Breast epithelium (tissue), 3 donors: ENCODE measurements around the gene ATP9A.

Experiments
- POLR2A ChIP-seq: fragments of 450-650 bp; IDR thresholded peaks from one replicate; pipeline ENCODE4 v1.6.1; 2016; ENCODE audit warnings: antibody characterized with exemption, mild to moderate bottlenecking, moderate library complexity
- TF ChIP-seq, protein P1 (sequence below), 3 donors: fragments of 450-650 bp; IDR thresholded peaks; one replicate each; pipeline ENCODE4 v1.5.1; 2016 to 2017; ENCODE audit warnings: antibody characterized with exemption in 3 of 3, mild to moderate bottlenecking in 3 of 3, moderate library complexity in 3 of 3

DNA sequence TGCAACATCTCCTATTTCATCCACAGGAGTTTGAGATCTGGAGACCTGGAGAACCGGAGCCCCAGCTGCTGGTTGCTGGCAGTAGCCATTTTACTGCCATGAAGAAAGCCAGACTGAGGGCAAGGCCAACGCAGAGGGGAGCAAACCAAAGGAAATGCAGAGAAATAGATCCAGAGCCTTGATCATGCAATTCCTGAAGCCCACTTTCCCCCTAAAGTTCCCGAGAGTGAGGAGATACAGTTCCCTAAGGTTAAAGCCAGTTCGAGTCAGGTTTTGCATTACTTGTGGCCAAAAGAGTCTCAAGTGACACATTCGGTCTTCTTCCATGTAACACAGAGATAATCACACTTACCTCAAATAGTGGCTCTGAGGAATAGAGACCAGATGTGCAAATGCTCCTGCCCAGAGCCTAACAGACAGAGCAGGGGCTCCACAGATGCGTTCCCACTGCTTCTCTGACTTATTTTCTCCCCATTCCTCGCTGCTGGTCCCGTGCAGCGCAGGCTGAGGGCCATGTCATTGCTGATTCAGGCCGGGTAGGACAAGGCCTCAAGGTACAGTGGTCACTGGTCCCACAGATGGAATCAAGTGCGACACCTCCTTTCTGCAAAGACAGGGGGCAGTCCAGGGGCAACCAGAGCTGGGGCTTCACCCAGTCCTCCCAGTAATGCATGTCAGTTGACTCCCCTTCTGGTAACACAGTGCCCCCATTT is 190.6 kb downstream of the ATP9A start:
- TF ChIP-seq, protein P1, sequence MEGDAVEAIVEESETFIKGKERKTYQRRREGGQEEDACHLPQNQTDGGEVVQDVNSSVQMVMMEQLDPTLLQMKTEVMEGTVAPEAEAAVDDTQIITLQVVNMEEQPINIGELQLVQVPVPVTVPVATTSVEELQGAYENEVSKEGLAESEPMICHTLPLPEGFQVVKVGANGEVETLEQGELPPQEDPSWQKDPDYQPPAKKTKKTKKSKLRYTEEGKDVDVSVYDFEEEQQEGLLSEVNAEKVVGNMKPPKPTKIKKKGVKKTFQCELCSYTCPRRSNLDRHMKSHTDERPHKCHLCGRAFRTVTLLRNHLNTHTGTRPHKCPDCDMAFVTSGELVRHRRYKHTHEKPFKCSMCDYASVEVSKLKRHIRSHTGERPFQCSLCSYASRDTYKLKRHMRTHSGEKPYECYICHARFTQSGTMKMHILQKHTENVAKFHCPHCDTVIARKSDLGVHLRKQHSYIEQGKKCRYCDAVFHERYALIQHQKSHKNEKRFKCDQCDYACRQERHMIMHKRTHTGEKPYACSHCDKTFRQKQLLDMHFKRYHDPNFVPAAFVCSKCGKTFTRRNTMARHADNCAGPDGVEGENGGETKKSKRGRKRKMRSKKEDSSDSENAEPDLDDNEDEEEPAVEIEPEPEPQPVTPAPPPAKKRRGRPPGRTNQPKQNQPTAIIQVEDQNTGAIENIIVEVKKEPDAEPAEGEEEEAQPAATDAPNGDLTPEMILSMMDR (IDR thresholded peaks at IDR 0.05) = no peak
- no peak for TF ChIP-seq POLR2A
